K562 (cell line): ENCODE results near the gene TOMM22. TPM values are rescaled to one million over a fixed set of nuclear protein-coding genes. Genes with fewer than 3 reads are reported as not detected.

Experiments
- ADNP ChIP-seq: fragments of 200-800 bp; sonication (Bioruptor generic); IDR thresholded peaks from 2 replicates; pipeline ENCODE4 v1.6.1; 2016; ENCODE audit warnings: missing genetic modification characterization, missing compliant biosample characterization
- CEBPB ChIP-seq: fragments of 450-650 bp; IDR thresholded peaks from 2 replicates; pipeline ENCODE4 v1.6.1; 2016; ENCODE audit warnings: missing genetic modification characterization, missing compliant biosample characterization
- KDM1A ChIP-seq, 2 experiments: fragments of 450-650 bp; IDR thresholded peaks; 2 replicates each; pipeline ENCODE4 v1.6.1; 2016; ENCODE audit warnings: mild to moderate bottlenecking in 2 of 2
- KLF10 ChIP-seq: fragments of 250-450 bp; sonication (Bioruptor Pico); IDR thresholded peaks from 2 replicates; pipeline ENCODE4 v1.6.1; 2021; ENCODE audit warnings: matching md5 sums
- KLF16 ChIP-seq: IDR thresholded peaks from 2 replicates; pipeline ENCODE4 v1.6.1; 2016; ENCODE audit warnings: antibody characterized with exemption
- MBD2 ChIP-seq: sonication (generic); IDR thresholded peaks from 2 replicates; pipeline ENCODE4 v1.6.1; 2016; ENCODE audit warnings: low read depth, borderline replicate concordance
- MCM2 ChIP-seq: fragments of 450-650 bp; IDR thresholded peaks from 2 replicates; pipeline ENCODE4 v1.6.1; 2017; ENCODE audit warnings: low read depth, mild to moderate bottlenecking
- PPARD ChIP-seq: fragments of 250-450 bp; sonication (Bioruptor Pico); IDR thresholded peaks from 2 replicates; pipeline ENCODE4 v1.8.0; 2022; ENCODE audit warnings: inconsistent platforms, mild to moderate bottlenecking, moderate library complexity
- PRPF4 ChIP-seq: fragments of 200-400 bp; formaldehyde crosslinking; IDR thresholded peaks from one replicate; pipeline ENCODE4 v1.6.1; 2017; ENCODE audit warnings: low read length, low read depth, mild to moderate bottlenecking; ENCODE audit not compliant: insufficient read depth, poor library complexity, severe bottlenecking
- SP1 ChIP-seq: sonication (generic); formaldehyde crosslinking; IDR thresholded peaks from 2 replicates; pipeline ENCODE4 v1.8.1; 2022; ENCODE audit warnings: mild to moderate bottlenecking, missing genetic modification reagents
- SP2 ChIP-seq: IDR thresholded peaks from 2 replicates; pipeline ENCODE4 v1.6.1; 2011; ENCODE audit warnings: mild to moderate bottlenecking, low read depth, low read length, moderate library complexity; ENCODE audit not compliant: poor library complexity, severe bottlenecking; ENCODE audit errors: extremely low read depth
- ZC3H8 ChIP-seq: fragments of 450-650 bp; IDR thresholded peaks from 2 replicates; pipeline ENCODE4 v1.6.1; 2017
- ZNF518B ChIP-seq: fragments of 250-450 bp; sonication (Bioruptor Pico); IDR thresholded peaks from 2 replicates; pipeline ENCODE4 v1.5.0; 2021; ENCODE audit warnings: mild to moderate bottlenecking, moderate library complexity
- ZNF655 ChIP-seq: fragments of 250-450 bp; sonication (Bioruptor Pico); IDR thresholded peaks from 2 replicates; pipeline ENCODE4 v1.5.0; 2021
- polyA plus RNA-seq, 8 experiments: library from polyadenylated mRNA; depleted of rRNA in 4 of 8; stranded (reverse) in 5 of 8; unstranded in 3 of 8; fragments of >200 nt; fragmentation: Nextera tagmentation in 2 of 8; fragmentation: Illumina TruSeq in 1 of 8; extraction: Ambion mirVana in 2 of 8; extraction: Trizol in 1 of 8; gene quantifications; 2 replicates each; pipeline versions ENCODE4 v1.2.1 to v1.2.3, GENCODE V29; 2011 to 2014; ENCODE audit warnings: inconsistent platforms in 1 of 8, missing spikeins in 1 of 8
- total RNA-seq, 7 experiments: library from RNA; depleted of rRNA in 6 of 7; stranded (reverse); fragments of >200 nt in 6 of 7; fragmentation: Illumina TruSeq in 2 of 7; extraction: Trizol in 2 of 7; gene quantifications; 2 replicates each; pipeline versions ENCODE4 v1.2.1 to v1.2.3, GENCODE V29; 2011 to 2021; ENCODE audit warnings: low replicate concordance in 1 of 7
- TF ChIP-seq, protein P1 (sequence below): fragments of 450-650 bp; formaldehyde crosslinking; IDR thresholded peaks from 2 replicates; pipeline ENCODE4 v1.4.0; 2020; ENCODE audit warnings: mild to moderate bottlenecking, moderate library complexity
- TF ChIP-seq, protein P2 (sequence below), 2 experiments: IDR thresholded peaks; 2 replicates each; pipeline ENCODE4 v1.6.1; 2011; ENCODE audit warnings: borderline replicate concordance in 1 of 2, control low read depth in 1 of 2, low read depth in 1 of 2, low read length in 1 of 2, mild to moderate bottlenecking in 1 of 2, mixed read lengths in 1 of 2, moderate library complexity in 1 of 2; ENCODE audit not compliant: insufficient read depth in 1 of 2, insufficient read length in 1 of 2, poor library complexity in 1 of 2, severe bottlenecking in 1 of 2; ENCODE audit errors: extremely low read depth in 1 of 2
- TF ChIP-seq, protein P3 (sequence below): fragments of 450-650 bp; formaldehyde crosslinking; IDR thresholded peaks from 2 replicates; pipeline ENCODE4 v1.4.0; 2022; ENCODE audit warnings: mild to moderate bottlenecking, moderate library complexity
- TF ChIP-seq, protein P4 (sequence below): sonication (generic); formaldehyde crosslinking; IDR thresholded peaks from 2 replicates; pipeline ENCODE4 v1.8.1; 2022; ENCODE audit warnings: missing genetic modification reagents

Gene TOMM22
- total and polyA plus RNA-seq, 9 of the 15 experiments (the other 6 are each of a cell fraction or from before 2014, with no cell fraction given): 25.8 to 108 (median 73.8) TPM

DNA sequence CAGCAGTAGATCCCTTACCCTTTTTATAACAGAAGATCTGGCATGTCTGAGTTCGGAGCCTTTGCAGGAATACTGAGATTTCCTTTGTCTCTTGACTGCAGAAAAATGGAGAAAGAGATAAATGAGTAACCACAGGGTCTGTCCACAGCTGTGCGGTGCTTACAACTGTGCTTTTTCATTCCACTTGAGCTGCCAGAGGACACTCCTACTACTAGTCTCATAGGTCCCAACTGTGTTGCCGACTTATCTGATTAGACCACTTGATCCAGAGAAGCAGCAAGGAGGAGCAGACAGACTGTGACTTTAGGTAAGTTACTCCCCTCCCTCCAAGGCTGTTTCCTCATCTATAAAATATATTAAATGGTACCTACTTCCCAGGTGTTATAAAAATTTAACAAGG lies 43.0 kb upstream of the TOMM22 start (continued):
- TF ChIP-seq KLF10 (CRISPR knock-in tag): no peak
- TF ChIP-seq, protein P1, sequence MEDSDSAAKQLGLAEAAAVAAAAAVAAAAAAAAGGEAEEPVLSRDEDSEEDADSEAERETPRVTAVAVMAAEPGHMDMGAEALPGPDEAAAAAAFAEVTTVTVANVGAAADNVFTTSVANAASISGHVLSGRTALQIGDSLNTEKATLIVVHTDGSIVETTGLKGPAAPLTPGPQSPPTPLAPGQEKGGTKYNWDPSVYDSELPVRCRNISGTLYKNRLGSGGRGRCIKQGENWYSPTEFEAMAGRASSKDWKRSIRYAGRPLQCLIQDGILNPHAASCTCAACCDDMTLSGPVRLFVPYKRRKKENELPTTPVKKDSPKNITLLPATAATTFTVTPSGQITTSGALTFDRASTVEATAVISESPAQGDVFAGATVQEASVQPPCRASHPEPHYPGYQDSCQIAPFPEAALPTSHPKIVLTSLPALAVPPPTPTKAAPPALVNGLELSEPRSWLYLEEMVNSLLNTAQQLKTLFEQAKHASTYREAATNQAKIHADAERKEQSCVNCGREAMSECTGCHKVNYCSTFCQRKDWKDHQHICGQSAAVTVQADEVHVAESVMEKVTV (CRISPR knock-in tag): no peak
- TF ChIP-seq, protein P2, sequence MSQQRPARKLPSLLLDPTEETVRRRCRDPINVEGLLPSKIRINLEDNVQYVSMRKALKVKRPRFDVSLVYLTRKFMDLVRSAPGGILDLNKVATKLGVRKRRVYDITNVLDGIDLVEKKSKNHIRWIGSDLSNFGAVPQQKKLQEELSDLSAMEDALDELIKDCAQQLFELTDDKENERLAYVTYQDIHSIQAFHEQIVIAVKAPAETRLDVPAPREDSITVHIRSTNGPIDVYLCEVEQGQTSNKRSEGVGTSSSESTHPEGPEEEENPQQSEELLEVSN (IDR thresholded peaks at IDR 0.05; ENCODE audit: borderline replicate concordance in 1 of 2, extremely low read depth in 1 of 2, insufficient read depth in 1 of 2, insufficient read length in 1 of 2, low read depth in 1 of 2, low read length in 1 of 2, poor library complexity in 1 of 2, severe bottlenecking in 1 of 2): no peak
- TF ChIP-seq PPARD (CRISPR knock-in tag): no peak
- TF ChIP-seq, protein P3, sequence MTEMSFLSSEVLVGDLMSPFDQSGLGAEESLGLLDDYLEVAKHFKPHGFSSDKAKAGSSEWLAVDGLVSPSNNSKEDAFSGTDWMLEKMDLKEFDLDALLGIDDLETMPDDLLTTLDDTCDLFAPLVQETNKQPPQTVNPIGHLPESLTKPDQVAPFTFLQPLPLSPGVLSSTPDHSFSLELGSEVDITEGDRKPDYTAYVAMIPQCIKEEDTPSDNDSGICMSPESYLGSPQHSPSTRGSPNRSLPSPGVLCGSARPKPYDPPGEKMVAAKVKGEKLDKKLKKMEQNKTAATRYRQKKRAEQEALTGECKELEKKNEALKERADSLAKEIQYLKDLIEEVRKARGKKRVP: no peak
- no peak for TF ChIP-seq MCM2
- TF ChIP-seq ZNF655 (CRISPR knock-in tag): no peak
- no peak for TF ChIP-seq MBD2
- TF ChIP-seq ZC3H8: no peak
- no peak for TF ChIP-seq ZNF518B
- no peak for TF ChIP-seq KLF16
- TF ChIP-seq PRPF4: no peak
- TF ChIP-seq SP2: no peak
- no peak for TF ChIP-seq CEBPB (tag)
- TF ChIP-seq, protein P4, sequence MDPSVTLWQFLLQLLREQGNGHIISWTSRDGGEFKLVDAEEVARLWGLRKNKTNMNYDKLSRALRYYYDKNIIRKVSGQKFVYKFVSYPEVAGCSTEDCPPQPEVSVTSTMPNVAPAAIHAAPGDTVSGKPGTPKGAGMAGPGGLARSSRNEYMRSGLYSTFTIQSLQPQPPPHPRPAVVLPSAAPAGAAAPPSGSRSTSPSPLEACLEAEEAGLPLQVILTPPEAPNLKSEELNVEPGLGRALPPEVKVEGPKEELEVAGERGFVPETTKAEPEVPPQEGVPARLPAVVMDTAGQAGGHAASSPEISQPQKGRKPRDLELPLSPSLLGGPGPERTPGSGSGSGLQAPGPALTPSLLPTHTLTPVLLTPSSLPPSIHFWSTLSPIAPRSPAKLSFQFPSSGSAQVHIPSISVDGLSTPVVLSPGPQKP: no peak
- TF ChIP-seq SP1 (CRISPR knock-in tag): no peak
- TF ChIP-seq ADNP (tag): no peak
- TF ChIP-seq KDM1A (IDR thresholded peaks at IDR 0.05): peak in 1 of 2 experiments; percentile 68; a peak in 1 of 4 replicates
